Putamen (tissue), 1 donor: ENCODE data around the gene CERS4.
A peak's percentile ranks its signal among the peaks of the same experiment; 100 is the strongest.
"Not testable (repeated sequence)": the region's sequence is repeated elsewhere in the genome, so short reads cannot be mapped to it uniquely, and the experiment has no call there.

Experiments used
- DNase-seq: peaks from one replicate; pipeline ENCODE4 v3.0.0-alpha.2; 2016; ENCODE audit warnings: low spot score

The CERS4 gene

DNA sequence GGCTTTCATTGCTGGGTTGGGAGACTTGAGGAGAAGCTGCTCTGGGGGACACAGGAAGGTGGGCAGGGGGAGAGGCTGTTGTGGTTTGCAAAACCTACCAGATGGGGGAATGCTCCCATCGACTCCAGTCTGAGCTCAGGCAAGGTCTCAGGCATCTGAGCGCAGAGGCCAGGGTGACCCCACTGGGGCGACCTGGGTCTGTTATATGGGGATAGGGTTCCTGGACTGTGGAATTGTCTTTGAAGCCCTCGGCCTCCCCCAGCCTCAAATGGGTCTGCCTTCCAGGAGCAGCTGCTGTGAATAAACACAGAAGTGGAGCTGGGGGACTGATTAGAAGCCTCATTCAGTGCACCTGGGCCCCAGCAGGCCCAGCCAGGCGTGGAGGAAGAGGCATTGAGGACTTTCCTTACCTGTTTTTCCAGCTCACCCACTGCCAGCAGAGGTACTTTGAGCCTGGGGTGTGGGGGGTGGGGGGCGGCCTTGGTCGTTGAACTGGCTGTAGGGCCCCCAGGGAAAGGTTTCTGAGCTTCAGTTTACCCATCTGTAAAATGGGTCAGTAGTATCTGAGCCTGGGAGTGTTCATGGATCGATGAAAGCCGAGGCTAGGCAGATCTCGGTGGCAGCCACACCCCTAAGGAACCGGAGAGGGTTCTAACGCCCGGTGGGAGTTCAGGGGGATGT lies 1.4 kb downstream of the CERS4 start:
- DNase-seq = no peak

DNA sequence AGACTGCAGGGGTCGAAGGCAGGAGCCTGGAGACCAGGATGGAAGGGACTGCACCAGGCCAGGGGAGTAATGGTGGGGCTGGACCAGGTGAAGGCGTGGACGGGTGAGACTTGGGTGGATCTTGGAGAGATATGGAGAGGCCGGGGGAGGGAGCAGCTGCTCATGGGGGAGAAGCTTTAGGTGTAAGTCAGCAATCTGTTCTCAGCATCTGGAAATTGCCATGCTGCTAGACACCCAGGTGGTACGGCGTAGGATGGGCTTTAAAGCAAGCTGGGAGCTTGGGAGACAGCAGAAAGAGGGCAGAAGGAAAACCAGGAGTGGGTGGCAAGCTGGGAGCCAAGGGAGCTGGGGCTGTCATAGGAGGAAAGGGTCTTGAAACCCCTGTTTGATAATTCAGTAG lies 3.0 kb downstream of the CERS4 start:
- DNase-seq = peak; percentile 65

DNA sequence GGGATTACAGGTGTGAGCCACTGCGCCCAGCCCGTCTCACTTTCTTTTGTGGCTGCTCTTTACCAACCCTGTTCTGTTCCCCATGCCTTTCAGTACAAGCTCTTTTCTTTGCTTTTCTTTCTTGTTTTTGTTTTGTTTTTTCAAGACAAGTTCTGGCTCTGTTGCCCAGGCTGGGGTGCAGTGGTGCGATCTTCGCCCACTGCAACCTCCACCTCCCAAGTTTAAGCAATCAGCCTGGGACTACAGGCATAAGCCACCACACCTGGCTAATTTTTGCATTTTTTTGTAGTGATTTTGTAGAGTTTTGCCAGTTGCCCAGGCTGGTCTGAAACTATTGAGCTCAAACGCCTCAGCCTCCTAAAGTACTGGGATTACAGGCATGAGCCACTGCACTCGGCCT lies 3.7 kb downstream of the CERS4 start:
- DNase-seq = no peak

DNA sequence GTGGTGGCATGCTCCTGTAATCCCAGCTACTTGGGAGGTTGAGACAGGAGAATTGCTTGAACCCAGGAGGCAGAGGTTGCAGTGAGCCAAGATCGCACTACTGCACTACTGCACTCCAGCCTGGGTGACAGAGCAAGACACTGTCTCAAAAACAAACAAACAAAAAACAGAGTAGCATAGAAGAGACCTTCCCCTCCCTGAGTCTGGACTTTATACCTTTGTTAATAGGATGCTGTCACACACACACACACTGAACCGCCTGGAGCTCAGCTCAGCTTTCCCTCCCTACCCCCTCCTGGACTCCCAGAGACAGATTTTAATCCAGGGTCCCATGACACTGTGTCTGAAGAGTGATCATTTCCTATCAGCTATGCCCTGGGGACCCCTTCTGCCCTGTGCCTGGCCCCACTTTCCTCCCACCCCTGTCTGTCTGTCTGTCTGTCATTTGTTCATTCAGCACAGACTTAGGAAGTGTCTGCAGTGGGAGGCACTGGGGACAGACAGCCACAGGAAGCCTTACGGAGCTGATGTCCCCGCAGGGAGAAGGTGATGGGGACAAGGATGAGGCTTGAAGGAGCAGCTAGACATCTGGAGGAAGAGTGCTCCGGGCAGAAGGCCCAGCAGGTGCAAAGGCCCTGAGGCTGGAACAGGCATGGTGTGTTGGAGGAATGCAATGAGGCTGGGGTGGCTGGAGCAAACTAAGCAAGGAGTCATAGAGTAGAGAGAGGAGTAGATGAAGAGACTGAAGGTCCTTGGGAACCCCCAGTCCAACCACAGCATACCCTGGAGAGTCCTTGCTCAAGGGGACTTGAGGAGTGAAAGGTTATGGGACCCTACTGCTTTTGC lies 4.9 kb downstream of the CERS4 start:
- no peak for DNase-seq

DNA sequence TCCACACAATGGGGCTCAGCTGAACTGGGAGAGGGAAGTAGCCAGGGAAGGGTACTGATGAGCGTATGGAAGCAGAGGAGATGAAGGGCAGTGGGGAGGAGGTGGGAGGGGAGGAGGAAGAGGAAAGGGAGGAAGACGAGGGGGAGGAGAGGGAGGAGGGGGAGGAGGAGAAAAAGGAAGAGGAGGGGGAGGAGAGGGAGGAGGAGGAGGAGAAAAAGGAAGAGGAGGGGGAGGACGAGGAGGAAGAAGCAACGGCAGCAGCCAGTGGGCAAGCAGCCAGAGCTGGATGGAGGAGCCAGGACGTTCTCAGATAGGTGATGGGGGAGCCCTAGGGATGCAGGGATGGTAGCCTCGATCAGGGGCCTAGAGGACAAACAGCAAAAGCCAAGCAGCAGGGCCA lies 5.6 kb downstream of the CERS4 start:
- no peak for DNase-seq

DNA sequence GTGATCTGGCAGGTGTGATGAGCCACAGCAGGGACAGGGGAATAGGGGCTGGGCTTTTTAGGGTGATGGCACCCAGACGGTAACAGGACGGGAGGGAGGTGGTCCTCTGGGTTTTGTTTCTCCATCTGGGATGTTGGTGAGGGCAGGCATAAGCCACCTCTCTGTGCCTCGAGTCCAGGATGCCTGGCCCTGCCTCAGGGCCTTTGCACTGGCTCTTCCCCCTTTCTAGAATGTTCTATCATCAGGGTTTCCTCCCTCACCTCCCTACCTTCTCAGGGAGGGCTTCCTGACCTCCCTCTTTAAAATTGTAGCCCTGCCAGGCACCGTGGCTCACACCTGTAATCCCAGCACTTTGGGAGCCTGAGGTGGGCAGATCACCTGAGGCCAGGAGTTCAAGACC lies 6.6 kb downstream of the CERS4 start:
- DNase-seq = no peak

DNA sequence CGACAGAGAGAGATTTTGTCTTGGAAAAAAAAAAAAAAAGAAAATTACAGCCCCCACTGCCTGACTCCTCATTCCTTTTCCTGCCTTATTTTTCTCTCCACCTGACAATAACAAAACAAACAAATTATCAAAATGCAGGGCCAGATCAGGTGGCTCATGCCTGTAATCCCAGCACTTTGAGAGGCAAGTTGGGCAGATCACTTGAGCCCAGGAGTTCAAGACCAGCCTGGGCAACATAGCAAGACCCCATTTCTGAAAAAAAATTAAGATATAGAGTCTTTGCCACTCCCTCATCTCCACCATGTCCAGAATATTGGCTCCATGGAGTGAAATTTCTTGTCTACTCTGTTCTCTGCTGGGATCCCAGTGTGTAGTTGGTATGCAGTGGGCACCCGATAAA lies 7.2 kb downstream of the CERS4 start:
- no peak for DNase-seq

DNA sequence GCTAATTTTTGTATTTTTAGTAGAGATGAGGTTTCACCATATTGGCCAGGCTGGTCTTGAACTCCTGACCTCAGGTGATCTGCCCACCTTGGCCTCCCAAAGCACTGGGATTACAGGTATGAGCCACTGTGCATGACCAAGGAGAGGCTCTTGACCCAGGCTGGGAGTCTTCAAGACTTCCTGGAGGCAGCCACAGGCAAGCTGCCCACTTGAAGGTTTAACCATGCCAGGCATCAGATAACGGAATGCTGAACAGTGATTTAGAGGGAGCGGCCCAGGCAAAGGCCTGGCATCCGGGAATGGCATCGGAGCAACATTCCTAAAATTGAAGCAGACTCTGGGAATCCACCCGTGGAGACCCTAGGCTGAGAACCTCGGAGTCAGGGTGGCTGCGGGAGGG lies 9.0 kb downstream of the CERS4 start:
- not testable (repeated sequence) for DNase-seq

DNA sequence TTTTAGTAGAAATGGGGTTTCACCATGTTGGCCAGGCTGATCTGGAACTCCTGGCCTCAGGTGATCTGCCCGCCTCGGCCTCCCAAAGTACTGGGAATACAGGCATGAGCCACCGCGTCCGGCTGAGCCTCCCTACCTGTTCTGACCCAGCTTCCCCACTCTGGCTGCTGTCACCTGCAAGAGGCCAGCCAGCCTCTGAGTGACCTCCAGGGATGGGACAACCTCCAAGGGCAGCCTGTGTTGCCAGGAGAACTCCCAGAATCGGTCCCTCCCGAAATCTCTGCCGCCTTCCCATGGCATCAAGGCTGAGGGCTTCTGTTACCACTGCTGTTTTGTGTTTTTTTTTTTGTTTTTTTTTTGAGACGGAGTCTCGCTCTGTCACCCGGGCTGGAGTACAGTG lies 11.3 kb downstream of the CERS4 start:
- no peak for DNase-seq

DNA sequence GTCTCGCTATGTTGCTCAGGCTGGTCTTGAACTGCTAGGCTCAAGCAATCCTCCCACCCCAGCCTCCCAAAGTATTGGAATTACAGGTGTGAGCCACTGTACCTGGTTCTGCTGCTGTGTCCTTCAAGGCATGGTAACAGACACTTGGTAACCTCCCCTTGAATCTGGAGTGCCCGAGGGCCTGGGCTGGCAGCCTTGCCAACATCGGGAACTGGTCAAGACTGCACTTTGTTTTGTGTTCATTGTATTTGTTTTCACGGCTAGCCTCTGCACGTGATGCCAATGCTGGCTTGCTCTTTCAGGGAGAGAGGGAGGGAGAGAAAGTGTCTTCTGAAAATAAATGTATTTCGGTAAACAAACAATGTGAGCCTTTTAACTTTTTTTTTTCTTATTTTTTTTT lies 12.0 kb downstream of the CERS4 start:
- DNase-seq = peak; percentile 80

DNA sequence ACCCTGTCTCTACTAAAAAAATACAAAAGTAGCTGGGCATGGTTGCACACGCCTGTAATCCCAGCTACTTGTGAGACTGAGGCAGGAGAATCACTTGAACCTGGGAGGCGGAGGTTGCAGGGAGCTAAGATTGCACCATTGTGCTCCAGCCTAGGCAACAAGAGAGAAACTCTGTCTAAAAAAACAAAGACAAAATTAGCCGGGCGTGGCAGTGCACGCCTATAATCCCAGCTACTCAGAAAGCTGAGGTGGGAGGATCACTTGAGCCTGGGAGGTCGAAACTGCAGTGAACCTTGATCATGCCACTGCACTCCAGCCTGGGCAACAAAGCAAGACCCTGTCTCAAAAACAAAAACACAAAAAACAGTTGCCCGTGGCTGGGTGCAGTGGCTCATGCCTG lies 14.3 kb downstream of the CERS4 start:
- DNase-seq = not testable (repeated sequence)

DNA sequence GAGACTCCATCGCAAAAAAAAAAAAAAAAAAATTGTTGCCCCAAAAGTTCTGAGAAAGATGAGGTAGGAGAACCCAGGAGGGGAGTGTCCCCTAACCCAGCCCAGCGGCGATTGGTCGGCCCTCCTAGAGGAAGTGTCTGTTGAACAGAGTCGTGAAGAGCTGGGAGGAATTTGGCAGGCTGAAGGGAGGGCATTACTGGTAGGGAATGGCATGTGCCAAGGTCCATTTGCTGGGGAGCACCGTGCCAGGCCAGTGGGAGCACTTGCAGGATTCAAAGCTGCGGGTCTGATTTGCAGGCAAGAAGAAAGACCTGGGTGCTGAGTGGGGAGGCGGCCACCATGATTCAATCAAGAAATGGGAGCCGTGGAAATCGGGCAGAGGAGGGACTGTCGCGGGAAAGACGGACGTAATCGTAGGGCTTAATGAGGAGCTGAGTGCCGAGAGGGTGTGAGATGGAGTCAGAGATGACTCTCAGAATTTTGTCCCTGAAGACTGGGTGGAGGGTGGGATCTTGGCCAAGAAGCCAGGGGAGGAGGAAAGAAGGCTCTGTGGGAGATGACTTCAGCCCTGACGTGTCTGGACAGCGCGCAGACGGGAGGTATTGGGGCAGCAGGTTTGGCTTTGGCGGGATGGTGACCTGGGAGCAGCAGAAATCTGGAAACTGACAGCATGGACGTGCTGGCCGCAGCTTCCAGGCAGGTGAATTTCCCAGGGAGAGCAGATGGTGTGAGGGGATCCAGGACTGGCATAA lies 15.4 kb downstream of the CERS4 start:
- no peak for DNase-seq

DNA sequence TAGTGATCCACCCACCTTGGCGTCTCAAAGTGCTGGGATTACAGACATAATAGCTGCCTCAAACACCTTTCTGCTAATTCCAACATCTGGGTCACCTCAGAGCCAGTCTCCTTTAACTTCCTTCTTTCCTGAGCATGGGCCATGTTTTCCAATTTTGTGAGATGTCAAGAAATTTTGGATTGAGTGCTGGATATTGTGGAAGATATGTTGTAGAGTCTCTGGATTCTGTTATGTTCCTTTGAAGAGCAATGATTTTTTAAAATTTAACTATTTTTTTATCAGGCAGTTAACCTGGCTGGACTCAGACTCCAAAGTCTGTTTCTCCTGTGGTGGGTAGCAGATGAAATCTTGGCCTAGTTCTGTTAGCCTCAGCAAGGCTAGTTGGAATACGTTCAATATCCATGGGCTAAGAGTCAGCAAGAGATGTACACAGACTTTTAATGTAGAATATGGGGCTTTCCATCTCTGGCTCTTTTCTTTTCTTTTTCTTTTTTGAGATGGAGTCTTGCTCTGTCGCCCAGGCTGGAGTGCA lies 22.0 kb downstream of the CERS4 start:
- DNase-seq = no peak

DNA sequence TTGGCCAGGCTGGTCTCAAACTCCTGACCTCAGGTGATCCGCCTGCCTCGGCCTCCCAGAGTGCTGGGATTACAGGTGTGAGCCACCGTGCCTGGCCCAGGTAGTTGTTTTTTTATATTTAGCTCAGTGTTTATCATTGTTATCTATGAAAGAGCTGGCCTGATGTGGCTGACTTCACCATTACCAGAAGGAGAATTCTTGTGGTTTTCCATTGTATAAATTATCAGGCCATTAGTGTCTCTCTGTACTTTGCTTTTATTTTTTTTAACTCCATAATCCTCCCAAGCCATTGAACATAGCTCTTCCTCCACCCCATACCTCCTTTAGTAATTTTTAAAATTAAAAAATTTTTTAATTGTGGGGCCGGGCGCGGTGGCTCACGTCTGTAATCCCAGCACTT lies 24.2 kb downstream of the CERS4 start:
- no peak for DNase-seq

DNA sequence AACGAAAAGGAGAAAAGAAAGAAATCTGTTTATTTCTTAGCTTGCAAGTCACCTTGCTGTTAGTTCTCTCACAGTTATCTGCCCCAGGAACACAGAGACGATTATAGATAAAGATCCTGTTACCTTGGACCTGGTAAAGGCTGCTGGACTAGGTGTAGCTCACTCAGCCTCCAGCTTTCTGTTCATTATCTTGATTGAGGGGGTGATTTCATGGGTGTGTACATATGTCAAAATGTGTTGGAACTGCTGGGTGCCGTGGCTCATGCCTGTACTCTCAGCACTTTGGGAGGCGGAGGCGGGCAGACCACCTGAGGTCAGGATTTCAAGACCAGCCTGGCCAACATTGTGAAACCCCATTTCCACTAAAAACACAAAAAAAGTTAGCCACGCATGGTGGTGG lies 27.9 kb downstream of the CERS4 start:
- DNase-seq = no peak

DNA sequence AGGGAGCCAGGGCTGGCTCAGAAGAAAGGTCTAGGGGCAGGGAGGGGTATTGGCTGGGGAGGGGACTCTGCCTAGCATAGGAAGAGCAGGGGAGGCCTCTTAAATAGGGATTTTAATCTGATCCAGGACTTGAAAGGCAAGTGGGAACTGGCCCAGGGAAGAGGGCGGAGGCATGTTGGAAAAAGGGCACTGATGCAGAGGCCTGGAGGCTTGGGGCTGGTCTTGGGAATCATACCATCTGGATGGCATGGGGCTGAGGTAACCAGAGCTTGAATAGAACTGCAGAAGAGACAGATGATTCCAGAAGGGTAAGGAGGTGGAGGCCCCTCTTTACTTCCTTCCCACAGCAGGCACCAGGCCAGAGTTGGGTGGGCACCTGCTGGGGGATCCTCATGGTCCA lies 29.1 kb downstream of the CERS4 start:
- no peak for DNase-seq

DNA sequence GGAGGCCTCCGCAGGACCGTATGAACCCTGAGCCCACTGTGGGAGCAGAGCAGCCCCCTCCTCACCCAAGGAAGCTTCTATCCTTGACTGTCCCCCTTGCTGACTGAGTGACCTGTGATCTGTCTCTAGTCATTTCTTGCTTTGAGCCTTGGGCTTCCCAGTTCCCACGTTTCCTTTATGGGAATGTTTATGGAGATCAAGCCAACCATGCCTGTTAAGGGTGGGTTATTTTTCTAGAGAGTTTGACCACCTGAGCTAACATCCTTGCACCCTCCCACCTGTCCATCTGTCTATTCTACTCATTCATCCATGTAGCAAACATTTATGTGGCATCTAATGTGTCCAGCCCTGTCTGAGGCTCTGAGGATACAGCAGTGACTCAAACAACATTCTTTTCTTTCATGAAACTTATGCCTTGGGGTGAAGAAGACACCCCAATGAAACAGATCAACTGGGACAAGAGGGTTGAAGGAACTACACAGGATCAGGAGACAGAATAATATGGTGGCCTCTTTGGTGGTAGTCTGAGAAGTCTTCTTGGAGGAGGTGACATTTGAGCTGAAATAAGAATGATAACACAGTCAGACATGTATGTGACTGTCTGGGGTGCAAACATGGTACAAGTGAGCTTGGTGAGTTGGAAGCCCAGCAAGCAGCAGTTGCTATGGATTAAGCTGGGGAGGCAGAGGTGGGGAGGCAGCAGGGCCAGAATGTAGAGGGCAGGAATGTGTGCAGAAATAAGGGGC lies 30.5 kb downstream of the CERS4 start:
- no peak for DNase-seq

DNA sequence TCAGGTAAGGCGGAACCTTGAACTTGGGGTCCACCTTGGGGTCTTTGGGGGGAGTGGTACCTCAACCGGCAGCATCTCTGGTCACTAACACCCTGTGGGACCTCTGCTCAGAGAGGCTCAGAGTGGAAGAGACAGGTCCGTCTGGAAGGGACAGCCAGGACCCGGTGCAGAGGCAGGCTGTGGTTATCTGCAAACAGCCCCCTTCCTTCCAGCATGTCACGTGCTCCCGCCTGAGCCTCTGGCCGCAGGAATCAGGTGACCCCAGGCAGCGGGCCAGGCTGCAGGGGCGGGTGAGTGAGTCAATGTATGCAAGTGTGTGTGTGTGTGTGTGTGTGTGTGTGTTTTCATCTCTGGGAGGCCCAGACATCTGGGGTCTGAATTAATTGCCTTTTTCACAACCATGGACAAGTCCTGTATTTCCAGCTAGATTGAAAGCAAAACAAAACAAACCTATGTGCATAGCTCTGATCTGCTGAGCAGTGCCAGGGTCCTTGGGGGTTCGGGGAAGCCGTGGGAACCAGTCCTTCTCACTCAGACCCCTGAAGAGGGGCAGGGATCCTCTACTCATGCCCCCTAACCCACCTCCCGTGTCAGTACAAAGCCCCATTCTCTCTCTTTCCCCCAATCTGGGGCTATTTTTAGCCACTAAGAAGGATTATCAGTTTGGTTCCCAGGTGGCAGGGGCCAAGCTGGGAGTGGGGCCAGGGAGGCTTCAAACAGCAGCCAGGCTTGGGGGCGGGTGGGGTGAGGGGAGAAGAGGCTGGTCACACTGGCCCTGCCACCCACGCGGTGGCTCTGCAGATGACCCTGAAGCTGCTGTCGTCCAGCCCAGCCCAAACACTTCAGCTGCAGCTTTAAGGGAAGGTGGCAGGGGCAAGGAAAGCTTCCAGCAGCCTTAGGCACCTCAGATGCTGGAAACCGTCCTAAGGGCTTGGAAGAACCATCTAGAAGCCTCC lies 31.4 kb downstream of the CERS4 start:
- peak; percentile 81 for DNase-seq

DNA sequence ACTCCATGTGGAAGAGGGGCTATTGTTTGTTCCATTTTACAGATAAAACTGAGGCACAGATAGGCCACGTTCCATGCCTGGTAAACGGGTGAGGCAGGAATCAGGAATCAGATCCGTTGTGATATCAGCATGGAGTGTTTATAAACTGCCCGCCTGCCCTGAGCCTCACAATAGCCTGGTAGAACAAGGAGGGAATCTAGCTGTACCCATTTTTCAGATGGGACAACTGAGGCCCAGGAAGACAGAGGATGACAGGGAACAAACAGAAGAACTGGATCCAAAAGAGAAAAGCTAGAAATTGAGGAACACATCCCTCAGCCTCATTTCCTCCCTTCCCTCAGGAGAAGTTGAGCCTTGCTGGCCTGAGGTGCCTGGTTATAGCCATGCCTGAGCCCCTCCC lies 32.5 kb downstream of the CERS4 start:
- no peak for DNase-seq

DNA sequence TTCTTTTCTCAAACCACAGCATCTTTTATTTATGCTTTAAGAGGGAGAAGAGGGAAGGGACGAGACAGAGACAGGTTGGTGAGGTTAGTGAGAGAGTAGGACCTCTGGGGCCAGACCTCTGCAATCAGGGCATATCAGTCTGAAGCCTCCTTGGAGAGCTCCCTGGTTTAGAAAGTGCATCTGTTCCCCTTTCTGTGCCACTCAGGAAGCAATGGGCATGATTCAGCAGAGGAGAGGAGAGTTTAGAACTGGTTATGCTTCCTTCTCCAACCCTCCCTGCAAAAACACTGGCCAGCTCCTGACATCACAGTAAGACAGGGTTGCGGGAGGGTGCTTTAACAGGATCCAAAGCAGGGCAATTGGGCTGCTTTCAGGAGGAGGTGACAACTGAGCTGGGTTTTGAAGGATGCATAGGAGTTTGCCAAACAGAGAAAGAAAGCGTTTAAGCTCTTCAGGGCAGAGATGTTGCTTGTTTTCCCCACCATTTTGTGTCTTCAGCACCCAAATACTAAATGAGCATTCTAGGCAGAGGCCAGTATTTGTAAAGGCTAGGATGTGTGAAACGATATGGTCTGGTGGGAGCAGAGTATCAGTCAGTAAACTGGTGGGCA lies 33.1 kb downstream of the CERS4 start:
- no peak for DNase-seq
